ENCODE data around the gene UBE2G1. TPM values are rescaled to one million over a fixed set of nuclear protein-coding genes. Genes with fewer than 3 reads are reported as not detected.

Gene UBE2G1
- total and polyA plus RNA-seq, 2 donors (not counting 1 experiment from before 2014, with no cell fraction given): 27.1 to 76.0 TPM

GRCh38 chr17:4332296-4332970 is 34.0 kb downstream of the UBE2G1 start:
- peak overlapping the region; percentile 8 for H3K27ac Mint-ChIP-seq
- Histone ChIP-seq H3K4me1 (ENCODE audit: control insufficient read depth in 2 of 2, insufficient read depth in 2 of 2, low read length in 2 of 2) (peaks cover 13 to 14% of the 10 kb centered on the region in 2 donors), H4K20me1 (ENCODE audit: control insufficient read depth, insufficient read depth, low read length, poor library complexity, severe bottlenecking) (peaks cover 97% of the 10 kb centered on the region), H3K79me2 (ENCODE audit: control insufficient read depth, insufficient read depth, low read length) (peaks cover 97% of the 10 kb centered on the region), H3K36me3 (replicated peaks in 1 of 2; ENCODE audit: control extremely low read depth in 1 of 2, control insufficient read depth in 1 of 2, extremely low read depth in 1 of 2, insufficient read depth in 2 of 2, low read length in 1 of 2) (peaks cover 0 to 7% of the 10 kb centered on the region in 2 experiments), H3K4me3 (ENCODE audit: control extremely low read depth in 1 of 5, extremely low read depth in 1 of 5, insufficient read depth in 1 of 5, low read depth in 2 of 5, low read length in 4 of 5) (no peak overlapping the region), H3K9me3 (ENCODE audit: control extremely low read depth in 1 of 3, control insufficient read depth in 2 of 3, insufficient read depth in 1 of 3, low read length in 2 of 3) (no peaks in the 10 kb centered on the region), H3K4me2 (replicated peaks; ENCODE audit: low read depth, low read length, poor library complexity, severe bottlenecking) (no peak overlapping the region), H3K9ac (ENCODE audit: low read length) (no peak overlapping the region), H3K27me3 (replicated peaks in 1 of 4; ENCODE audit: control extremely low read depth in 1 of 4, control insufficient read depth in 3 of 4, insufficient read depth in 4 of 4, low read length in 3 of 4) (no peaks in the 10 kb centered on the region), H2AFZ (ENCODE audit: insufficient read depth, low read depth, low read length, poor library complexity, severe bottlenecking) (no peak overlapping the region), H3K27ac (ENCODE audit: low read length in 2 of 2) (peak overlapping the region in 1 of 2 donors; percentile 15)
- ChIA-PET CTCF (interaction anchor here (0.9 to 2.6 kb wide), 5 partner anchors 12 to 112 kb away, joined by 3 to 7 read pairs (median 3); no protein-coding TSS in a partner anchor), POLR2A (interaction anchor here (0.6 kb wide), 1 partner anchor 23 kb away, joined by 7 read pairs; no protein-coding TSS in a partner anchor)
- TF ChIP-seq EZH2 (IDR thresholded peaks at IDR 0.05; ENCODE audit: borderline replicate concordance, insufficient read depth, low read depth, low read length, poor library complexity, severe bottlenecking): no peak
- no peak for TF ChIP-seq CTCF (IDR thresholded peaks at IDR 0.05)
- H3K4me3 Mint-ChIP-seq: peak overlapping the region; percentile 3
- 91% methylated on average over 6 of the region's 6 CpGs for WGBS (ENCODE audit: insufficient coverage)
- intact Hi-C loops (cut with micrococcal nuclease): loop anchor here (5.0 kb wide), 1 partner anchor 35 kb away; no protein-coding TSS in a partner anchor
- no peak for DNase-seq
- ATAC-seq (ENCODE audit: low read depth): no peak
- no peaks in the 10 kb centered on the region for H3K9me3 Mint-ChIP-seq (ENCODE audit: insufficient read depth)
- H3K27me3 Mint-ChIP-seq: no peaks in the 10 kb centered on the region
- peaks cover 55% of the 10 kb centered on the region for H3K4me1 Mint-ChIP-seq

DNA sequence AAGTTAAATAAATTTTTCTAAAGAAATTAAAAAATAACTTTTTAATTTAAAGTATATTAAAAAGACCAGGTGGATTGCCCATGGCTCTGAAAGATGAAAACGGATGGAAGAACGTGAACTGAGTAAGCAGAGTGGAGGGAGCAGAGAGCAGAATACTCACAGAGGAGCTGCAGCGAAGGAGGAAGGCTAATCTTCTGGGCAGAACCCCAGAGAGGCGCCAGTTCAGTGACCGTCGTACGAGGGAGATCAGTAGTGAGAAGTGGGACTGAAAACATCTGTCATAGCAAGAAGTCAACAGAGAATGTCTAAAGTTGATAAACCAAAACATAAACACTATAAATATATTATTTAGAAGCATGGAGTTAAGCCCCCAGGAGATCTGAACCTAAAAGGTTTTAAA is 34.9 kb downstream of the UBE2G1 start:
- Histone ChIP-seq H3K9me3 (ENCODE audit: control extremely low read depth in 1 of 3, control insufficient read depth in 2 of 3, insufficient read depth in 1 of 3, low read length in 2 of 3) (peaks cover 0 to 4% (median 0%) of the 10 kb centered on the region in 3 donors), H3K79me2 (ENCODE audit: control insufficient read depth, insufficient read depth, low read length) (peaks cover 97% of the 10 kb centered on the region), H3K36me3 (replicated peaks in 1 of 2; ENCODE audit: control extremely low read depth in 1 of 2, control insufficient read depth in 1 of 2, extremely low read depth in 1 of 2, insufficient read depth in 2 of 2, low read length in 1 of 2) (peaks cover 0 to 8% of the 10 kb centered on the region in 2 experiments), H3K27ac (ENCODE audit: low read length in 2 of 2) (no peak overlapping the region), H3K4me1 (ENCODE audit: control insufficient read depth in 2 of 2, insufficient read depth in 2 of 2, low read length in 2 of 2) (peaks cover 13 to 14% of the 10 kb centered on the region in 2 donors), H3K4me2 (replicated peaks; ENCODE audit: low read depth, low read length, poor library complexity, severe bottlenecking) (no peak overlapping the region), H3K27me3 (replicated peaks in 1 of 4; ENCODE audit: control extremely low read depth in 1 of 4, control insufficient read depth in 3 of 4, insufficient read depth in 4 of 4, low read length in 3 of 4) (no peaks in the 10 kb centered on the region), H2AFZ (ENCODE audit: insufficient read depth, low read depth, low read length, poor library complexity, severe bottlenecking) (no peak overlapping the region), H3K4me3 (ENCODE audit: control extremely low read depth in 1 of 5, extremely low read depth in 1 of 5, insufficient read depth in 1 of 5, low read depth in 2 of 5, low read length in 4 of 5) (no peak overlapping the region), H4K20me1 (ENCODE audit: control insufficient read depth, insufficient read depth, low read length, poor library complexity, severe bottlenecking) (peaks cover 96% of the 10 kb centered on the region), H3K9ac (ENCODE audit: low read length) (no peak overlapping the region)
- no peak for TF ChIP-seq CTCF (IDR thresholded peaks at IDR 0.05)
- TF ChIP-seq EZH2 (IDR thresholded peaks at IDR 0.05; ENCODE audit: borderline replicate concordance, insufficient read depth, low read depth, low read length, poor library complexity, severe bottlenecking): no peak
- WGBS (ENCODE audit: insufficient coverage): 44% methylated on average over 4 of the region's 7 CpGs
- H3K4me1 Mint-ChIP-seq: peaks cover 52% of the 10 kb centered on the region
- ChIA-PET CTCF (interaction anchor here (2.6 kb wide), 1 partner anchor 27 kb away, joined by 7 read pairs; no protein-coding TSS in a partner anchor), POLR2A (no interaction called here)
- H3K27ac Mint-ChIP-seq: no peak overlapping the region
- DNase-seq: no peak
- no peaks in the 10 kb centered on the region for H3K9me3 Mint-ChIP-seq (ENCODE audit: insufficient read depth)
- no peaks in the 10 kb centered on the region for H3K27me3 Mint-ChIP-seq
- H3K4me3 Mint-ChIP-seq: peak overlapping the region; percentile 4
- peak; percentile 33 for ATAC-seq (ENCODE audit: low read depth)
- intact Hi-C loops (cut with micrococcal nuclease): loop anchor here (5.0 kb wide), 1 partner anchor 34 kb away; no protein-coding TSS in a partner anchor
